Skeletal muscle satellite cell (primary cell): ENCODE data around the gene ENO3.

Source experiments
- H3K27me3 ChIP-seq: 2 replicates; pipeline ENCODE4 v1.7.0; 2013; ENCODE audit warnings: low read length; ENCODE audit not compliant: control insufficient read depth, insufficient read depth
- H3K36me3 ChIP-seq: 2 replicates; pipeline ENCODE4 v1.7.0; 2013; ENCODE audit warnings: mild to moderate bottlenecking, control low read depth, low read length; ENCODE audit not compliant: insufficient read depth
- H3K4me1 ChIP-seq: 2 replicates; pipeline ENCODE4 v1.7.0; 2013; ENCODE audit warnings: low read length; ENCODE audit not compliant: control insufficient read depth, insufficient read depth
- H3K4me2 ChIP-seq: 2 replicates; pipeline ENCODE4 v1.7.0; 2013; ENCODE audit warnings: mild to moderate bottlenecking, low read length
- H3K4me3 ChIP-seq: 2 replicates; pipeline ENCODE4 v1.7.0; 2013; ENCODE audit warnings: low read length
- H3K9ac ChIP-seq: 2 replicates; pipeline ENCODE4 v1.7.0; 2013; ENCODE audit warnings: mild to moderate bottlenecking, low read depth, low read length, moderate library complexity
- H3K9me3 ChIP-seq: replicated peaks from 2 replicates; pipeline ENCODE4 v1.7.0; 2013; ENCODE audit warnings: mild to moderate bottlenecking, control low read depth, low read length

ENO3 gene

GRCh38 chr17:4955091-4955490 is 4.2 kb downstream of the ENO3 start:
- Histone ChIP-seq H3K9me3 (no peaks in the 10 kb centered on the region), H3K9ac (no peak overlapping the region), H3K27me3 (no peaks in the 10 kb centered on the region), H3K4me3 (no peak overlapping the region), H3K4me1 (peaks cover 39% of the 10 kb centered on the region), H3K4me2 (no peak overlapping the region), H3K36me3 (peaks cover 12% of the 10 kb centered on the region)

- Histone ChIP-seq H3K9me3 (no peaks in the 10 kb centered on the region), H3K27me3 (no peaks in the 10 kb centered on the region), H3K36me3 (peaks cover 19% of the 10 kb centered on the region), H3K9ac (no peak overlapping the region), H3K4me1 (peaks cover 24% of the 10 kb centered on the region), H3K4me3 (no peak overlapping the region), H3K4me2 (no peak overlapping the region)
These were observed 5.7 kb downstream of the ENO3 start for GRCh38 chr17:4956493-4957061.

GRCh38 chr17:4958102-4958501 is 7.2 kb downstream of the ENO3 start:
- Histone ChIP-seq H3K4me1 (peaks cover 14% of the 10 kb centered on the region), H3K9ac (no peak overlapping the region), H3K4me2 (no peak overlapping the region), H3K4me3 (no peak overlapping the region), H3K9me3 (no peaks in the 10 kb centered on the region), H3K27me3 (no peaks in the 10 kb centered on the region), H3K36me3 (peaks cover 19% of the 10 kb centered on the region)

- H3K4me3 ChIP-seq: no peak overlapping the region
- peaks cover 19% of the 10 kb centered on the region for H3K36me3 ChIP-seq
- no peak overlapping the region for H3K4me2 ChIP-seq
- no peak overlapping the region for H3K9ac ChIP-seq
- H3K9me3 ChIP-seq: no peaks in the 10 kb centered on the region
- H3K4me1 ChIP-seq: peaks cover under 1% of the 10 kb centered on the region
- H3K27me3 ChIP-seq: no peaks in the 10 kb centered on the region
These were observed 8.5 kb downstream of the ENO3 start for GRCh38 chr17:4959261-4959965.

DNA sequence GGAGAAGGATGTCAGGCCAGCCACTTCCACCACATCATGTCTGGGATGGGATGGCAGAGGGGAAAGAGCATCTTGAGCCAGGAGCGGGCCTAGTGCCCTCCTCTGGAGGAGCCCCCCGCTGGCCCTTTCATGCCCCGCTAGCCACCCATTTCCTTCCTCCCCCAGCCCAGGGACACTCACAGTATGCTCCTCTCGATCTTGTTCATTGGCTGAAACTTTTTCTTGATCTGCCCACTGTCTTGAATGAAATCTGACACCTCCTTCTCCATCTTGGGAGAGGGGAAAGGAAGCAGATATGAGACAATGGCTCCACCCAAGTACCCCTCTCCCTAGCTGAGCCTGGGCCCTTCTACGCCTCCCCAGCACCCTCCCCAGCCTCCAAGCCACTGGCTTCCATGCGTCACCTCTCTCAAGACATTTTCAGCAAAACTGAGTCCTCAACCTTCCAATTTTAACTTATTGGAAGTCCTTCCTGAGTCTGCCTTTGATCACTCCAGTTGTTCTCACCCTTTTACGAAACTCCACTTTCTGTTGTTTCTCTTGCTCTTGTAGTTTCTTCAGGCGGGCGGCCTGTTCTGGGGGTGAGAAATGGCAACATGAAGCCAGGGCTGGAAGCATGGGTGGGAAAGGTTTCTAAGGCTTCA is 9.5 kb downstream of the ENO3 start:
- H3K36me3 ChIP-seq: peaks cover 23% of the 10 kb centered on the region
- H3K9me3 ChIP-seq: no peaks in the 10 kb centered on the region
- no peak overlapping the region for H3K9ac ChIP-seq
- H3K4me1 ChIP-seq: no peaks in the 10 kb centered on the region
- no peaks in the 10 kb centered on the region for H3K27me3 ChIP-seq
- H3K4me3 ChIP-seq: no peak overlapping the region
- no peak overlapping the region for H3K4me2 ChIP-seq

GRCh38 chr17:4965311-4965986 is 14.5 kb downstream of the ENO3 start:
- Histone ChIP-seq H3K9me3 (no peaks in the 10 kb centered on the region), H3K9ac (no peak overlapping the region), H3K36me3 (peaks cover 23% of the 10 kb centered on the region), H3K4me3 (no peak overlapping the region), H3K4me1 (peaks cover 31% of the 10 kb centered on the region), H3K27me3 (no peaks in the 10 kb centered on the region), H3K4me2 (no peak overlapping the region)

DNA sequence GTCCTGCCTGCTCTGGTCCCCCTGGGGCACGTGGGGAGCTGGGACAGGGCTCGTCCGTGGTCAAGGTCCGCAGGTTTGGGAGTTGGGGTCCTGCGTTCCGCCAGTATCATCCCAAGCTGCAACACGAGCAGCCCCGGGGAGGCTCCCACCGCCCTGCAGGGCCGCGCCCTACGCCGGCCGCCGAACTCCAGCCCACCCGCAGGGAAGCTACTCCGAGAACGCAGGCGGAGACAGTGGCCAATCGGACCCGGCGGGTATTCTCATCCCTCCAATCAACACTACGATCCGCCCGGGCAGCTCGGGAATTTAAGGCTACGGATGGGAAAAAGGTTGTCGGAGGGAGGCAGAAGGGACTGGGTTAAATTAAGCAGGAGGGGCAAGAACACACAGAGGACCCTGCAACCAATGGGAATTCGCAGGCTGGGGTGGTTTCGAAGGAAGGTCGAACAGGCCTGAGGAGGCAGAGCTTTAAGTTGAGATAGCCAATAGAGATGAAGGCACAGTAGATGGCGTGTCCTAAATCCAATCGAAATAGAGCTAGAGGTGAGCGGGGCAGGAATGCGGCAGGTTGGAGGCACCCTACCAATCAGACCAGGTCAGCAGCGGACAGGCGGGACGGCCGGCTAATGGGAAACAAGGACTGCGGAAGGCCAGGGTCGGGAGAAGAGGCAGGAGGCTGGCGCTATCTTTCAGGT is 16.1 kb downstream of the ENO3 start:
- Histone ChIP-seq H3K36me3 (peaks cover 24% of the 10 kb centered on the region), H3K9me3 (no peaks in the 10 kb centered on the region), H3K4me1 (peaks cover 31% of the 10 kb centered on the region), H3K27me3 (no peaks in the 10 kb centered on the region), H3K4me2 (peak overlapping the region; percentile 99), H3K4me3 (peak overlapping the region; percentile 87), H3K9ac (peak overlapping the region; percentile 95)

GRCh38 chr17:4967539-4968485 is 16.9 kb downstream of the ENO3 start, which contains the start of gene SPAG7:
SPAG7 (minus strand) TSS chr17:4967817; CDS start chr17:4967804, 13 bp downstream.
- peaks cover 32% of the 10 kb centered on the region for H3K36me3 ChIP-seq
- H3K4me1 ChIP-seq: peaks cover 31% of the 10 kb centered on the region
- peak within 1 kb of the TSS; percentile 87 for H3K4me3 ChIP-seq
- peak within 1 kb of the TSS; percentile 95 for H3K9ac ChIP-seq
- peak within 1 kb of the TSS; percentile 99 for H3K4me2 ChIP-seq
- H3K9me3 ChIP-seq: no peaks in the 10 kb centered on the region
- no peaks in the 10 kb centered on the region for H3K27me3 ChIP-seq

GRCh38 chr17:4968486-4969046 is 17.6 kb downstream of the ENO3 start:
- Histone ChIP-seq H3K4me3 (peak overlapping the region; percentile 87), H3K4me2 (peak overlapping the region; percentile 99), H3K4me1 (peaks cover 31% of the 10 kb centered on the region), H3K9me3 (no peaks in the 10 kb centered on the region), H3K9ac (peak overlapping the region; percentile 95), H3K27me3 (no peaks in the 10 kb centered on the region), H3K36me3 (peaks cover 40% of the 10 kb centered on the region)

- no peaks in the 10 kb centered on the region for H3K9me3 ChIP-seq
- no peaks in the 10 kb centered on the region for H3K27me3 ChIP-seq
- H3K4me3 ChIP-seq: peak overlapping the region; percentile 87
- H3K36me3 ChIP-seq: peaks cover 45% of the 10 kb centered on the region
- H3K4me2 ChIP-seq: peak overlapping the region; percentile 99
- peaks cover 31% of the 10 kb centered on the region for H3K4me1 ChIP-seq
- H3K9ac ChIP-seq: peak overlapping the region; percentile 95
These were observed 18.2 kb downstream of the ENO3 start for GRCh38 chr17:4969047-4969550.
